SKM-1 (cell line): ENCODE results near the gene PCSK9.

Experiments
- DNase-seq: peaks from one replicate; lab custom pipeline; 2025; ENCODE audit not compliant: unreplicated experiment; lab: John Stamatoyannopoulos, UW

Gene PCSK9

GRCh38 chr1:55057270-55057955 lies 18.1 kb downstream of the PCSK9 start:
- DNase-seq, result no peak

- DNase-seq, result no peak
These were observed 18.6 kb downstream of the PCSK9 start for GRCh38 chr1:55057956-55058298.

- DNase-seq, result no peak
These were observed 20.2 kb downstream of the PCSK9 start for GRCh38 chr1:55059302-55060132.

- no peak for DNase-seq
These were observed 21.0 kb downstream of the PCSK9 start for GRCh38 chr1:55060133-55060999.

- DNase-seq, result no peak
These were observed 21.8 kb downstream of the PCSK9 start for GRCh38 chr1:55061000-55061705.

GRCh38 chr1:55061706-55062321 lies 22.5 kb downstream of the PCSK9 start:
- no peak for DNase-seq

- DNase-seq, result no peak
These were observed 23.6 kb downstream of the PCSK9 start for GRCh38 chr1:55062801-55063576.

GRCh38 chr1:55063577-55063942 lies 24.2 kb downstream of the PCSK9 start:
- DNase-seq, result no peak

- DNase-seq, result no peak
These were observed 24.8 kb downstream of the PCSK9 start for GRCh38 chr1:55064071-55064581.

- no peak for DNase-seq
These were observed 25.5 kb downstream of the PCSK9 start for GRCh38 chr1:55064861-55065263.

GRCh38 chr1:55065648-55066047 lies 26.3 kb downstream of the PCSK9 start:
- no peak for DNase-seq

- no peak for DNase-seq
These were observed 27.9 kb downstream of the PCSK9 start for GRCh38 chr1:55067022-55067778.

GRCh38 chr1:55067914-55068313 lies 28.6 kb downstream of the PCSK9 start:
- no peak for DNase-seq

- no peak for DNase-seq
These were observed 29.3 kb downstream of the PCSK9 start for GRCh38 chr1:55068638-55069037.

- DNase-seq, result no peak
These were observed 29.9 kb downstream of the PCSK9 start for GRCh38 chr1:55069280-55069679.

GRCh38 chr1:55070293-55071164 lies 31.2 kb downstream of the PCSK9 start:
- no peak for DNase-seq

GRCh38 chr1:55071477-55071876 lies 32.1 kb downstream of the PCSK9 start:
- no peak for DNase-seq
